GM21717 (cell line): ENCODE measurements around the gene STAG1.
"Not testable (repeated sequence)": the region's sequence is repeated elsewhere in the genome, so short reads cannot be mapped to it uniquely, and the experiment has no call there.

ENCODE experiments used
- ATAC-seq: cut with Tn5 transposase; IDR thresholded peaks from one replicate; pipeline ENCODE4 v1.9.1; 2021; ENCODE audit warnings: mild to moderate bottlenecking, moderate library complexity; ENCODE audit not compliant: unreplicated experiment

The STAG1 gene

GRCh38 chr3:136653628-136654027 lies 98.5 kb downstream of the STAG1 start:
- ATAC-seq, result no peak

- no peak for ATAC-seq
These were observed 100.6 kb downstream of the STAG1 start for GRCh38 chr3:136651581-136651980.

- no peak for ATAC-seq
These were observed 101.7 kb downstream of the STAG1 start for GRCh38 chr3:136650461-136650860.

GRCh38 chr3:136645915-136646314 lies 106.3 kb downstream of the STAG1 start:
- no peak for ATAC-seq

- no peak for ATAC-seq
These were observed 108.0 kb downstream of the STAG1 start for GRCh38 chr3:136644212-136644611.

GRCh38 chr3:136643380-136643779 lies 108.8 kb downstream of the STAG1 start:
- ATAC-seq, result not testable (repeated sequence)

GRCh38 chr3:136642711-136643110 lies 109.5 kb downstream of the STAG1 start:
- no peak for ATAC-seq

- ATAC-seq, result no peak
These were observed 113.1 kb downstream of the STAG1 start for GRCh38 chr3:136639069-136639468.

GRCh38 chr3:136637176-136637575 lies 115.0 kb downstream of the STAG1 start:
- ATAC-seq, result no peak

GRCh38 chr3:136634821-136635220 lies 117.4 kb downstream of the STAG1 start:
- ATAC-seq, result no peak

- no peak for ATAC-seq
These were observed 119.5 kb downstream of the STAG1 start for GRCh38 chr3:136632625-136633081.

GRCh38 chr3:136631424-136631823 lies 120.8 kb downstream of the STAG1 start:
- ATAC-seq, result no peak

- ATAC-seq, result no peak
These were observed 121.3 kb downstream of the STAG1 start for GRCh38 chr3:136630915-136631314.

- ATAC-seq, result no peak
These were observed 125.7 kb downstream of the STAG1 start for GRCh38 chr3:136626493-136626892.

GRCh38 chr3:136624894-136625815 lies 127.0 kb downstream of the STAG1 start:
- ATAC-seq, result no peak

- no peak for ATAC-seq
These were observed 127.8 kb downstream of the STAG1 start for GRCh38 chr3:136624371-136624770.

- ATAC-seq, result no peak
These were observed 130.6 kb downstream of the STAG1 start for GRCh38 chr3:136621628-136622027.

GRCh38 chr3:136620436-136620835 lies 131.7 kb downstream of the STAG1 start:
- ATAC-seq, result no peak

- not testable (repeated sequence) for ATAC-seq
These were observed 134.1 kb downstream of the STAG1 start for GRCh38 chr3:136617969-136618525.

GRCh38 chr3:136617198-136617597 lies 135.0 kb downstream of the STAG1 start:
- no peak for ATAC-seq

GRCh38 chr3:136612512-136612911 lies 139.7 kb downstream of the STAG1 start:
- no peak for ATAC-seq

GRCh38 chr3:136606990-136607389 lies 145.2 kb downstream of the STAG1 start:
- ATAC-seq, result no peak
